HG02973 (cell line): ENCODE data around the gene SEMA4B.
"Not testable (repeated sequence)": the region's sequence is repeated elsewhere in the genome, so short reads cannot be mapped to it uniquely, and the experiment has no call there.

Experiments used
- ATAC-seq: cut with Tn5 transposase; IDR thresholded peaks from one replicate; pipeline ENCODE4 v1.9.1; 2021; ENCODE audit warnings: moderate library complexity; ENCODE audit not compliant: unreplicated experiment

The SEMA4B gene

GRCh38 chr15:90257776-90258175 lies 56.6 kb downstream of the SEMA4B start:
- no peak for ATAC-seq

- ATAC-seq = peak; percentile 78
Observed at GRCh38 chr15:90259524-90259923, 58.4 kb downstream of the SEMA4B start.

DNA sequence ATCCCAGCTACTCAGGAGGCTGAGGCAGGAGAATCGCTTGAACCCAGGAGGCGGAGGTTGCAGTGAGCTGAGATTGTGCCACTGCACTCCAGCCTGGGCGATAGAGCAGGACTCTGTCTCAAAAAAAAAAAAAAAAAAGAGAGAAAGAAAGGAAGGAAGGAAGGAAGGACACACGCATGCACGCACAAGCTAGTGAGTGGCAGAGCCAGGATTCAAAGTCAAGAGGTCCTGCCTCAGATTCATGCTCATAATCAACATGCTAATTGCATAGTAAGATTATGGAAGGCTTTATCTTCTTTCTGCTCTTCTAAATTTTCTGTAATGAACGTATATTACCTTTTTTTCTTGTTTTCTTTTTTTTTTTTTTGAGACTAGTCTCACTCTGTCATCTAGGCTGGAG lies 59.6 kb downstream of the SEMA4B start:
- not testable (repeated sequence) for ATAC-seq

- ATAC-seq = no peak
Observed at GRCh38 chr15:90261811-90262210, 60.7 kb downstream of the SEMA4B start.

GRCh38 chr15:90262426-90262825 lies 61.3 kb downstream of the SEMA4B start:
- no peak for ATAC-seq

- ATAC-seq = no peak
Observed at GRCh38 chr15:90264671-90265070, 63.5 kb downstream of the SEMA4B start.

GRCh38 chr15:90265271-90266060 lies 64.3 kb downstream of the SEMA4B start, which contains the start of gene NGRN:
Gene NGRN (plus strand): TSS chr15:90265672. CDS start chr15:90265713, 41 bp downstream.
- peak; percentile 85 for ATAC-seq

GRCh38 chr15:90266061-90266431 lies 64.9 kb downstream of the SEMA4B start:
- ATAC-seq = peak; percentile 33

GRCh38 chr15:90266485-90266884 lies 65.4 kb downstream of the SEMA4B start:
- ATAC-seq = no peak

DNA sequence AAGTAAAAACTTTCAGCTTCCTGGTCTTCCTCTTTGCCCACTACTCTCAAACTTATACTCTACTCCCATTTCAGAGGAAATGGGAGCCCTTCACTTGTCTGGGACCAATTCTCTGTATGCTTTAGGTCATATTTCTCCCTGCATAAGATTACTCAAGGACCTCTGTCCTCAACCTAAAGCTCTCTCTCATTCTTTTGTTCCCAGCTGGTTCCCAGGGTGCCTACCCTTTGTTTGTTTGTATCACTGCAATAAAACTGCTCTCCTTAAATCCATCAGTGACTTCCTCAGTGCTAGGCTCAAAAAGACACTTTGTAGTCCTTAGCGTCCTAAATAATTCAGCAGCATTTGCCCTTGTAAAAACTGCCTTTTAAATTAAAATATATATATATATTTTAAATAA lies 67.3 kb downstream of the SEMA4B start:
- no peak for ATAC-seq

DNA sequence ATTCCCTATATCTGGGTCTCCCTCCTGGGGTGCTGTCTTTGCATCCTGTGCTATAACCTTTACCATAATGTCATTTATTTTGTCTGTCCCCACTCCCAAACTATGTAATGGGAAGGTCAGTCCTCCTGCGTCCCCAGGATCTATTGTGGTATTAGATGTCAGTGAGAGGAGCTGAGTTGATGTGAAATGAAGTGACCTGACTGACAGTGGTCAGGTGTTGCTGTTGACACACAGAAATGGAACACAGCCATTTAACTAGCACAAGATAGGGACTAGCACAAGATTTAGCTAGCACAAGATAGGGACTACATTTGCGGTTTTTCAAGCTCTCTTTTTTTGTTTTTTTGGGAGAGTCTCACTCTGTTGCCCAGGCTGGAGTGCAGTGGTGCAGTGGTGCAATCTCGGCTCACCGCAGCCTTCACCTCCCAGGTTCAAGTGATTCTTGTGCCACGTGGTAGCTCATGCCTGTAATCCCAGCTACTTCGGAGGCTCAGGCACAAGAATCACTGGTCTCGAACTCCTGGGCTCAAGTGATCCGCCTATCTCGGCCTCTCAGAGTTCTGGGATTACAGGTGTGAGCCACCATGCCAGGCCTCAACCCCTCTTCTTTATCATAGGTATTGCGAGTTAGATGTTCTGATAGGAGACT lies 69.5 kb downstream of the SEMA4B start:
- ATAC-seq = no peak

GRCh38 chr15:90271459-90272166 lies 70.5 kb downstream of the SEMA4B start:
- ATAC-seq = no peak

DNA sequence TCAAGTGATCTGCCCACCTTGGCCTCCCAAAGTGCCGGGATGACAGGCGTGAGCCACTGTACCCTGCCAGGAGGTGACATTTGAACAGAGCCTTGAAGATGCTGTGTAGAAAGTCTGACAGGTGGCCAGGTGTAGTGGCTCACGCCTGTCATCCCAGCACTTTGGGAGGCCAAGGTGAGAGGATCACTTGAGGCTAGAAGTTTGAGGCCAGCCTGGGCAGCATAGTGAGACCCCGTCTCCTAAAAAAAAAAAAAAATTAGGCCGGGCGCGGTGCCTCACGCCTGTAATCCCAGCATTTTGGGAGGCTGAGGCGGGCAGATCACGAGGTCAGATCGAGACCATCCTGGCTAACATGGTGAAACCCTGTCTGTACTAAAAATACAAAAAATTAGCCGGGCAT lies 77.3 kb downstream of the SEMA4B start:
- not testable (repeated sequence) for ATAC-seq
